Panc1 (cell line): ENCODE results near the gene CCND1. TPM values are rescaled to one million over a fixed set of nuclear protein-coding genes. Genes with fewer than 3 reads are reported as not detected.

ENCODE experiments used
- ATAC-seq: fragments of 200-7000 bp; cut with Tn5 transposase; 2 replicates; pipeline ENCODE4 v1.9.1; 2020; ENCODE audit warnings: mild to moderate bottlenecking, moderate library complexity
- BruUV-seq: library from RNA; stranded (reverse); fragments of 400-500 nt; replicated peaks from 2 replicates; lab custom pipeline; 2021; lab: Mats Ljungman, UMichigan
- CTCF ChIA-PET: fragments of 300-600 bp; sonication (Branson Sonifier 250); formaldehyde crosslinking; loops from one replicate; lab custom pipeline; 2022; ENCODE audit warnings: antibody characterized with exemption; lab: Charles Lee
- POLR2A ChIA-PET: fragments of 300-600 bp; sonication (Branson Sonifier 250); formaldehyde crosslinking; loops from one replicate; lab custom pipeline; 2022; ENCODE audit warnings: antibody characterized with exemption; lab: Charles Lee
- DNase-seq: peaks from one replicate; pipeline ENCODE4 v3.0.0-alpha.2; 2010; ENCODE audit warnings: low read depth, low spot score
- H3K27ac ChIP-seq: 2 replicates; pipeline ENCODE4 v1.5.1; 2011; ENCODE audit warnings: mild to moderate bottlenecking, low read length, inconsistent platforms
- H3K27me3 ChIP-seq: fragments of 200-500 bp; sonication (Bioruptor generic); 2 replicates; pipeline ENCODE4 v1.6.0; 2014; ENCODE audit warnings: low read length, inconsistent platforms; ENCODE audit not compliant: control insufficient read depth, insufficient read depth
- H3K36me3 ChIP-seq: fragments of 200-500 bp; sonication (Bioruptor generic); 2 replicates; pipeline ENCODE4 v1.5.1; 2014; ENCODE audit warnings: inconsistent platforms, mild to moderate bottlenecking, low read length, moderate library complexity; ENCODE audit not compliant: control insufficient read depth, insufficient read depth
- H3K4me1 ChIP-seq: 2 replicates; pipeline ENCODE4 v1.5.1; 2011; ENCODE audit warnings: inconsistent platforms, mild to moderate bottlenecking, low read length, moderate library complexity; ENCODE audit not compliant: control insufficient read depth, insufficient read depth
- H3K4me3 ChIP-seq, 2 experiments: 2 replicates each; pipeline ENCODE4 v1.5.1; 2011 to 2012; ENCODE audit warnings: low read depth in 2 of 2, low read length in 2 of 2, mild to moderate bottlenecking in 2 of 2, inconsistent platforms in 1 of 2, moderate library complexity in 1 of 2
- H3K9me3 ChIP-seq: fragments of 200-500 bp; sonication (Bioruptor generic); 2 replicates; pipeline ENCODE4 v1.5.1; 2014; ENCODE audit warnings: low read depth, mild to moderate bottlenecking, inconsistent platforms, low read length, moderate library complexity; ENCODE audit not compliant: control insufficient read depth, insufficient read depth
- CTCF ChIP-seq: fragments of 450-650 bp; IDR thresholded peaks from 2 replicates; pipeline ENCODE4 v1.5.1; 2017; ENCODE audit warnings: mild to moderate bottlenecking
- POLR2AphosphoS5 ChIP-seq: IDR thresholded peaks from 2 replicates; pipeline ENCODE4 v1.6.1; 2012; ENCODE audit warnings: mild to moderate bottlenecking, low read depth, low read length, moderate library complexity
- SIN3A ChIP-seq: IDR thresholded peaks from 2 replicates; pipeline ENCODE4 v1.6.1; 2012; ENCODE audit warnings: low read depth, mild to moderate bottlenecking, low read length, moderate library complexity, borderline replicate concordance; ENCODE audit not compliant: insufficient read depth
- TCF7L2 ChIP-seq: IDR thresholded peaks from 2 replicates; pipeline ENCODE4 v1.6.1; 2011; ENCODE audit warnings: mild to moderate bottlenecking, low read depth, low read length, inconsistent platforms
- in situ Hi-C: cut with HindIII; loops from 2 replicates; pipeline ENCODE4 v1.10.0; 2016; ENCODE audit warnings: low sequenced_read_pairs, low pct_unique_long_range_greater_than_20kb
- intact Hi-C: fragments of 100-400 bp; cut with micrococcal nuclease; formaldehyde crosslinking; loops from one replicate; pipeline ENCODE4 v1.10.0; 2022; ENCODE audit not compliant: unreplicated experiment
- total RNA-seq: library from RNA; stranded (reverse); gene quantifications from one replicate; pipeline ENCODE4 v1.2.1, GENCODE V29; 2021; ENCODE audit not compliant: unreplicated experiment
- TF ChIP-seq, protein P1 (sequence below), 2 experiments: IDR thresholded peaks; 2 replicates each; pipeline ENCODE4 v1.6.1; 2011 to 2012; ENCODE audit warnings: low read depth in 2 of 2, control low read depth in 1 of 2, low read length in 1 of 2, mild to moderate bottlenecking in 1 of 2, moderate library complexity in 1 of 2; ENCODE audit not compliant: insufficient read depth in 1 of 2

Gene CCND1
- total RNA-seq, 1 experiment from 2014 or later: 259 TPM

GRCh38 chr11:69639831-69640230, 1.1 kb upstream of the CCND1 start:
- in situ Hi-C loops: no loop called here
- TF ChIP-seq TCF7L2: no peak
- no peak for TF ChIP-seq CTCF
- no peak for TF ChIP-seq SIN3A
- BruUV-seq: no TSS peak
- Histone ChIP-seq H3K27ac (peak overlapping the region; percentile 98), H3K36me3 (peaks cover 7% of the 10 kb centered on the region; the same call in 1 of the 2 replicates), H3K27me3 (no peaks in the 10 kb centered on the region), H3K4me1 (peaks cover 47% of the 10 kb centered on the region), H3K4me3 (peak overlapping the region; percentile 80 to 93), H3K9me3 (no peaks in the 10 kb centered on the region)
- ChIA-PET CTCF (interaction anchor here (0.6 kb wide), 1 partner anchor 539 kb away, joined by 9 read pairs; no protein-coding TSS in a partner anchor), POLR2A (interaction anchor here (0.6 to 0.7 kb wide), 4 partner anchors 11 to 1634 kb away, joined by 3 to 6 read pairs (median 4); no protein-coding TSS in a partner anchor)
- DNase-seq (no peak), ATAC-seq (no peak)
- intact Hi-C loops: loop anchor here (2.0 to 5.0 kb wide), 3 partner anchors 263 to 513 kb away; no protein-coding TSS in a partner anchor

- DNase-seq (no peak), ATAC-seq (no peak; the same call in 1 of the 2 replicates)
- peak overlapping the region; percentile 80 to 93 for H3K4me3 ChIP-seq
- H3K4me1 ChIP-seq: peaks cover 48% of the 10 kb centered on the region
- H3K9me3 ChIP-seq: no peaks in the 10 kb centered on the region
- peaks cover 7% of the 10 kb centered on the region; the same call in 1 of the 2 replicates for H3K36me3 ChIP-seq
- no TSS peak for BruUV-seq
- ChIA-PET CTCF (no interaction called here), POLR2A (interaction anchor here (0.6 kb wide), 2 partner anchors 280 to 1635 kb away, joined by 3 to 6 read pairs; no protein-coding TSS in a partner anchor)
- peak overlapping the region; percentile 98 for H3K27ac ChIP-seq
- intact Hi-C loops: loop anchor here (2.0 to 5.0 kb wide), 3 partner anchors 263 to 513 kb away; no protein-coding TSS in a partner anchor
- no peaks in the 10 kb centered on the region for H3K27me3 ChIP-seq
- in situ Hi-C loops: no loop called here
- TF ChIP-seq CTCF (no peak), POLR2AphosphoS5 (no peak), TCF7L2 (no peak; the same call in 1 of the 2 replicates), SIN3A (no peak)
- TF ChIP-seq, protein P1, sequence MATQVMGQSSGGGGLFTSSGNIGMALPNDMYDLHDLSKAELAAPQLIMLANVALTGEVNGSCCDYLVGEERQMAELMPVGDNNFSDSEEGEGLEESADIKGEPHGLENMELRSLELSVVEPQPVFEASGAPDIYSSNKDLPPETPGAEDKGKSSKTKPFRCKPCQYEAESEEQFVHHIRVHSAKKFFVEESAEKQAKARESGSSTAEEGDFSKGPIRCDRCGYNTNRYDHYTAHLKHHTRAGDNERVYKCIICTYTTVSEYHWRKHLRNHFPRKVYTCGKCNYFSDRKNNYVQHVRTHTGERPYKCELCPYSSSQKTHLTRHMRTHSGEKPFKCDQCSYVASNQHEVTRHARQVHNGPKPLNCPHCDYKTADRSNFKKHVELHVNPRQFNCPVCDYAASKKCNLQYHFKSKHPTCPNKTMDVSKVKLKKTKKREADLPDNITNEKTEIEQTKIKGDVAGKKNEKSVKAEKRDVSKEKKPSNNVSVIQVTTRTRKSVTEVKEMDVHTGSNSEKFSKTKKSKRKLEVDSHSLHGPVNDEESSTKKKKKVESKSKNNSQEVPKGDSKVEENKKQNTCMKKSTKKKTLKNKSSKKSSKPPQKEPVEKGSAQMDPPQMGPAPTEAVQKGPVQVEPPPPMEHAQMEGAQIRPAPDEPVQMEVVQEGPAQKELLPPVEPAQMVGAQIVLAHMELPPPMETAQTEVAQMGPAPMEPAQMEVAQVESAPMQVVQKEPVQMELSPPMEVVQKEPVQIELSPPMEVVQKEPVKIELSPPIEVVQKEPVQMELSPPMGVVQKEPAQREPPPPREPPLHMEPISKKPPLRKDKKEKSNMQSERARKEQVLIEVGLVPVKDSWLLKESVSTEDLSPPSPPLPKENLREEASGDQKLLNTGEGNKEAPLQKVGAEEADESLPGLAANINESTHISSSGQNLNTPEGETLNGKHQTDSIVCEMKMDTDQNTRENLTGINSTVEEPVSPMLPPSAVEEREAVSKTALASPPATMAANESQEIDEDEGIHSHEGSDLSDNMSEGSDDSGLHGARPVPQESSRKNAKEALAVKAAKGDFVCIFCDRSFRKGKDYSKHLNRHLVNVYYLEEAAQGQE (IDR thresholded peaks at IDR 0.05; ENCODE audit: insufficient read depth in 1 of 2, low read depth in 2 of 2, low read length in 1 of 2): no peak
Measured at GRCh38 chr11:69640260-69640994, 529 bp upstream of the CCND1 start.
